Cardiac muscle cell (in vitro differentiated cells and primary cell): ENCODE results near the gene BIN1. TPM values are rescaled to one million over a fixed set of nuclear protein-coding genes. Genes with fewer than 3 reads are reported as not detected.

ENCODE experiments used
- DNase-seq, 2 donors: peaks; one replicate each; pipeline versions ENCODE4 v3.0.0 to v3.0.0-alpha.2; 2010 to 2017; ENCODE audit warnings: low read depth in 1 of 2, low spot score in 1 of 2
- H3K27ac ChIP-seq: fragments of 200-600 bp; sonication (generic); 2 replicates; pipeline ENCODE4 v1.5.1; 2016
- H3K27me3 ChIP-seq: fragments of 200-600 bp; sonication (generic); 2 replicates; pipeline ENCODE4 v1.6.0; 2016; ENCODE audit warnings: control low read depth
- H3K36me3 ChIP-seq: fragments of 200-600 bp; sonication (generic); 2 replicates; pipeline ENCODE4 v1.5.1; 2016; ENCODE audit warnings: control low read depth
- H3K4me1 ChIP-seq: fragments of 200-600 bp; sonication (generic); 2 replicates; pipeline ENCODE4 v1.8.1; 2017; ENCODE audit warnings: low read depth, mild to moderate bottlenecking, mixed run types
- H3K4me3 ChIP-seq: fragments of 200-600 bp; sonication (generic); 2 replicates; pipeline ENCODE4 v1.5.1; 2016; ENCODE audit warnings: mild to moderate bottlenecking
- H3K9me3 ChIP-seq: fragments of 200-600 bp; sonication (generic); 2 replicates; pipeline ENCODE4 v1.5.1; 2017; ENCODE audit warnings: low read depth, mild to moderate bottlenecking, control low read depth
- CTCF ChIP-seq: IDR thresholded peaks from 2 replicates; pipeline ENCODE4 v1.5.1; 2012; ENCODE audit warnings: low read depth, mild to moderate bottlenecking, low read length
- polyA plus RNA-seq: library from polyadenylated mRNA; unstranded; fragments of >200 nt; fragmentation: Nextera tagmentation; extraction: Ambion mirVana; gene quantifications from 2 replicates; pipeline ENCODE4 v1.2.1, GENCODE V29; 2016
- total RNA-seq: library from RNA; depleted of rRNA; stranded (reverse); fragments of >200 nt; gene quantifications from 2 replicates; pipeline ENCODE4 v1.2.3, GENCODE V29; 2016

Gene BIN1
- total and polyA plus RNA-seq, 2 experiments from 2014 or later: 44.7 to 94.9 TPM

- H3K9me3 ChIP-seq: no peaks in the 10 kb centered on the region
- no peak for TF ChIP-seq CTCF
- no peaks in the 10 kb centered on the region for H3K27me3 ChIP-seq
- H3K4me3 ChIP-seq: no peak overlapping the region
- no peaks in the 10 kb centered on the region for H3K36me3 ChIP-seq
- H3K4me1 ChIP-seq: peaks cover 24% of the 10 kb centered on the region
- DNase-seq: no peak
- H3K27ac ChIP-seq: no peak overlapping the region
These were observed 106.0 kb downstream of the BIN1 start for GRCh38 chr2:127000937-127001336.

- TF ChIP-seq CTCF: no peak
- DNase-seq: no peak
- no peaks in the 10 kb centered on the region for H3K9me3 ChIP-seq
These were observed 106.8 kb downstream of the BIN1 start for GRCh38 chr2:127000194-127000593.

GRCh38 chr2:126999106-126999756, 107.7 kb downstream of the BIN1 start:
- Histone ChIP-seq H3K27ac (no peak overlapping the region), H3K36me3 (no peaks in the 10 kb centered on the region), H3K4me3 (no peak overlapping the region), H3K9me3 (no peaks in the 10 kb centered on the region), H3K4me1 (peaks cover 39% of the 10 kb centered on the region), H3K27me3 (no peaks in the 10 kb centered on the region)
- TF ChIP-seq CTCF: no peak
- DNase-seq: no peak

More at GRCh38 chr2:127000194-127000593, 106.8 kb downstream of the BIN1 start:
- no peak overlapping the region for H3K4me3 ChIP-seq
- H3K4me1 ChIP-seq: peaks cover 31% of the 10 kb centered on the region
- no peaks in the 10 kb centered on the region for H3K27me3 ChIP-seq
- no peaks in the 10 kb centered on the region for H3K36me3 ChIP-seq
- H3K27ac ChIP-seq: no peak overlapping the region

- no peak for DNase-seq
- Histone ChIP-seq H3K9me3 (no peaks in the 10 kb centered on the region), H3K36me3 (no peaks in the 10 kb centered on the region), H3K27ac (no peak overlapping the region), H3K4me1 (peaks cover 42% of the 10 kb centered on the region), H3K4me3 (no peak overlapping the region), H3K27me3 (no peaks in the 10 kb centered on the region)
- no peak for TF ChIP-seq CTCF
These were observed 108.5 kb downstream of the BIN1 start for GRCh38 chr2:126998486-126998885.

Other genes with a start within 250 kb of the BIN1 start
- gene TEX51, start 208.3 kb downstream of the BIN1 start, total RNA-seq: not detected in 2 replicates
- not detected in 2 replicates for gene TEX51, start 208.3 kb downstream of the BIN1 start, polyA plus RNA-seq
- gene CYP27C1, start 113.1 kb upstream of the BIN1 start, total RNA-seq: 1.5 and 1.6 TPM in 2 replicates
- 3.4 and 3.6 TPM in 2 replicates for gene CYP27C1, start 113.1 kb upstream of the BIN1 start, polyA plus RNA-seq
- 44.3 and 54.8 TPM in 2 replicates for gene ERCC3, start 187.0 kb upstream of the BIN1 start, total RNA-seq
- 46.0 and 50.0 TPM in 2 replicates for gene ERCC3, start 187.0 kb upstream of the BIN1 start, polyA plus RNA-seq